Non-pigmented ciliary epithelial cell (primary cell): ENCODE results near the gene FMOD.
"Not testable (repeated sequence)": the region's sequence is repeated elsewhere in the genome, so short reads cannot be mapped to it uniquely, and the experiment has no call there.

Source experiments
- DNase-seq: peaks from one replicate; pipeline ENCODE4 v3.0.0-alpha.2; 2010; ENCODE audit warnings: low read depth

Gene FMOD

DNA sequence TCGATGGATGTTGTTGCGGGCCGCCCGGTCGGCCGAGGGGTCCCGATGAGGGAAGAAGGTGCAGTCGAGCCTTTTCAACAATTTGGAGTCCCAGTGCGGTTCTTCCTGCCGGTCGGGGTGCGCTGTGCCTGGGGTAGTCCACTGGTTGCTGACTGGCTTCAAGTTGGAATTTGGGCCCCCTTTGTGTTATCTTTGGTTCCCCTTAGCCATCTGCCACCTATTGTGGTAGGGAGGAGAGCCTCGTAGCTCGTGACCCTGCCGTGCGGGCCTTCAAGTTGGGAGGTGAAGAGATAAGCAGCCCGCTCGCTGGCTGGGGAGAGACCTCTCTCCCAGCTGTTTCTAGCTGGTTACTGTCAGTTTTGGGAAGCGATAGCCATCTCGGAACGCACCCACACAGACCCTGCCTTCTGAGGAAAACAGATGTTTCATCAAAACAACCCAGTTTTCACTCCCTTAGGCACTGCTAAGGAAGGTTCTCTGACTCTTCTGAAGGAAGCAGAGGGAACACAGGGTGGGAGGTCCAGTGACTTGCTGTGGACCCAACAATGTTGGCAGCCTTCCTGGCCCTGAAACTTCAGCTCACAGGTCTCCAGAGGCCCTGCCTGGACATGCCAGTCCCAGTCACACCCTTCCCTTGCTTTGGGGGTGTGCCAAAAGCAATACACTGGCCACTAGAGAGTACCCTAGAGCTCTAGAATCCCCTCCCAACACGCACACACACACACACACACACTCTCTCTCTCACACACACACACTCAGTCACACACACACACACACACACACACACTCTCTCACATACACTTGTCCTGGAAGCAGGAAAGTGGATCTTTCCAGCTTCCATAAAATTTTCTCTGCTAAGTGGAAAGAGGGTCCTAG is 44.6 kb downstream of the FMOD start:
- no peak for DNase-seq

- DNase-seq = no peak
Observed at GRCh38 chr1:203305809-203306088, 45.2 kb downstream of the FMOD start.

DNA sequence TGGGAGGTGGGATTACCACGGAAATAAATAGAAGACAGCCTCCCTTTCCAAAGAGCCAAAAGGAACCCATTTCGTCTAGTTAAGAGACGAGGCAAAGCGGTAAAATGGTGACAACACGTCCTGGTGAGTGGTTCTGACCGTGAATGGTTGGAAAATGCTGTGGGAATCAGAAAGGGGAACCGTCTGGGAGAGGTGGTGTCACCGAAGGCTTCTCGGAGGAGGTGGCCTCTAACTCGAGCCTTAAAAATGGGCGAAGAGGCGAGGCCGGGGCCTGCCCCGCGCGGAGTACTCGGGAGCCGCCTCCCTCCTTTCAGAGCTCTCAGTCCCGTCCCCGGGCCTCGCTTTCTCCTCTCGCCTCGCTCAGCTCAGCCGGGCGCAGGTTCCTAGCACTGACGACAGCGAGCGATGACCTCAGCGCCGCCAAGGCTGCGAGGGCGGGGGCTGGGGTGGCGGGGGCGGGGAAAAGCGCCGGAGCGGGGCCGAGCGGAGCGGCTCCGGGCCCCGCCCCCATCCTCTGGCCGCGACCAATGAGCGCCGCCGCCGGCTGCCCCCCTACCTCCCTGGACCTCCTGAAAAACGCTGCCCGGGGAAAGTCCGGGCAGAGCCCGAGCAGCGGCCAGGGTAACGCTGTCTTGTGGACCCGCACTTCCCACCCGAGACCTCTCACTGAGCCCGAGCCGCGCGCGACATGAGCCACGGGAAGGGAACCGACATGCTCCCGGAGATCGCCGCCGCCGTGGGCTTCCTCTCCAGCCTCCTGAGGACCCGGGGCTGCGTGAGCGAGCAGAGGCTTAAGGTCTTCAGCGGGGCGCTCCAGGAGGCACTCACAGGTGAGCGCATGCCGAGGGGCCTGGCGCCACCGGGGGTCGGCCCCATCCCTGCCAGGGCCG is 45.8 kb downstream of the FMOD start, which contains the start of gene BTG2:
Gene BTG2 (plus strand): TSS at position 601 of the 890 bp plus-strand sequence. CDS start 88 bp downstream, at position 689.
- DNase-seq = no peak

- no peak for DNase-seq
Observed at GRCh38 chr1:203304391-203304918, 46.5 kb downstream of the FMOD start.

- DNase-seq = no peak
Observed at GRCh38 chr1:203302894-203303293, 48.0 kb downstream of the FMOD start.

DNA sequence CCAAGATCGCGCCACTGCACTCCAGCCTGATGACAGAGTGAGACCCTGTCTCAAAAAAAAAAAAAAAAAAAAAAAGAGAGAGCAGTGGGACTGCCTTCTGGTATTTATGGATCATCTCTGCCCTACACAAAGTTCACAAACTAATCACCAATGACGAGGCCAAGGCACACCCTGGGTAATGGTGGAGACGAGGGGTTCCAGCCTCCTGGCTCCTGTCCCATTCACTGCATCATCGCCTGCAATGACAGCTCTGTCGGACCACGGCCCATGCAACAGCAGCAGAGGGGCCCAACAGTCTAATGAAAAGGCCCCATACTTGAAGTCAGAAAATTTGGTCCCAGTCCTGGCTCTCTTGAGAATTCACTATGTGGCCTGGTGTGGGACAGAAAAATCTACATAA is 48.5 kb downstream of the FMOD start:
- no peak for DNase-seq

- DNase-seq = no peak
Observed at GRCh38 chr1:203301331-203301668, 49.6 kb downstream of the FMOD start.

DNA sequence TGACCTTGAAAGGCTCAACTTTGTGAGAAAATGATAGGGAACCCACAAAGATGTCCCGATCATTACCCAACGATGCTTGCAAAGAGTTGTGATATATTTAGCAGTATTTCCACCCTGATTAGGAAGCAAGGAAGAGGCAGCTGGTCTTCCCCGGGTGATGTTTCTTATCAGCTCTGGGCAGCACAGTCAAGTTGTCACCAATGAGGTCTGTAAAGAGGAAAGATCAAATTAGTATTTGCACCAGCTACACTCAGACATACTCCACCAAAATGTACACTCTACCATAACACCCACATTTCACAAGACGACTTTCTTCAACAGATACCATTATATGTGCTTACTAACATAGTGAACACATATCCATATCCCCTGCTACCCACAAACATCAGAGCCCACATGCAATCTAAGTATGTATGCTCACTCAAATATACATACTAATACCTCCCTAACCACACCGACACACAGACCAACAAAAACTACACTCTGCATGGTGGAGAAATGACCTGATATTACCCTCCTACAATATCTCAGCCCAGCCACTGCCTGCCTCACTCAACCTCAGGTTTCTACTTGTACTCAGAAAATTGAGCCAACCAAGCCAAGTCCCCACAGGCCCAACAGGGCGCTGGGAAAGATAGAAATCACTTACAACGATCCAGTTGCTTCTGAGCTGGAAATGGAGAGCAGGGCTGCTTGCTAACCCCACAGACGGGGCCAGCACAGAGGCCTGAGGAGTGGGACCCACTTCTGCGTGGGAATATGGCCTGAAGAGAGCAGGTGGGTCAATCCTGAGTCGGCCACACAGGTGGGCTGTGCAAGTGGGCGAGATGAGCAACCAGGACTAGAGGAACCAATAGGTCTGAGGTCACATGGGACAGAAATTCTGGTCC is 50.2 kb downstream of the FMOD start:
- DNase-seq = no peak

DNA sequence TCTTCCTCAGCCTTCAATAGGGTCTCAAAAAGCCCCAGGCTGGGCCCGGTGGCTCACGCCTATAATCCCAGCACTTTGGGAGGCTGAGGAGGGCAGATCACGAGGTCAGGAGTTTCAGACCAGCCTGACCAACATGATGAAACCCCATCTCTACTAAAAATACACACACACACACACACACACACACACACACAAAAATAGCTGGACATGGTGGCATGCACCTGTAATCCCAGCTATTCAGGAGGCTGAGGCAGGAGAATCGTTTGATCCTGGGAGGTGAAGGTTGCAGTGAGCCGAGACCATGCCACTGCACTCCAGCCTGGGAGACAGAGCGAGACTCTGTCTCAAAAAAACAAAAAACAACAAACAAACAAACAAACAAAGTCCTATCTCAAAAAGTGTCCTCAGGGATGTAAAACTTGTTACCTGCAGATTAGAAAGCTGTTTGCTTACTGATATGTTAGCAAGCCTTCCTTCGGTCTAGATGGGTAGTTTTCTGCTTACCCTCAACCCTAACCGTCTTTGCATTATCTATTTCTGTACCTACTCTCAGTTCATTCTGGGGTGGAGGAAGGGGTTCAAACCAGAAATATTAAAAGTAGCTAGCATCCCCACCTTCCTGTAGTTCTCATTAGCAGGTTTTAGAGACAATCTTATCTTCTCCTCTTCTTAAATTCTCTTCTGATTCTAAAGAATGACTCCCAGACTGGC is 51.0 kb downstream of the FMOD start:
- not testable (repeated sequence) for DNase-seq

GRCh38 chr1:203299169-203299568 is 51.8 kb downstream of the FMOD start:
- DNase-seq = no peak

DNA sequence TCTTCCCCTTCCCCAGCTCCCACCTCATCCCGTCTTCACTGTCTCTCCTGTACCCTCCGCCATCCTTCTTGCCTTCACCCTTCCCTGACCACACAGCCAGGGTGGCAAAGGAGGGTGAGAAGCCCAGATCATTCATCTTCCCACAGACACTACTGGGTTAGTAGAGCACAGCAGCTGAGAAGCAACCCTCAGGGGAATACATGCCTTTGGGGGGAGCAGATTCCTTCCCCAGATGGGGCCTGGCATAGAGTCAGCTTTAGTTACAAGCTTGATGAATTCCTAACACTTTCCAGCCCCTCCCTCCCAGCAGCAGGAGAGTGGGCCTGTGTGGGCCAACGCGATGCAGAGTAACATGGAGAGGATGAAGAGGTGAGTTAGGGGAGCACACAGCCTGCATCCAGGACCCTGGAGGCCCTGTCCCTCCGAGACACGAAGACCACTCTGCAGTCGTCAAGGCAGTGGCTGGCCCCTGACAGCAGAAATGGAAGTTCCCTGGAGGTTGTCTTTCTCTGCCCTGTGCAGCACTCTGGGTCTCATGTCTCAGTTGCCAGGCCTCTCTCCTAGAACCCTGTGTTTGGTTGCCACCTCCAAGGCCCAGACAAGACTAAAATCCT is 54.4 kb downstream of the FMOD start:
- no peak for DNase-seq

- no peak for DNase-seq
Observed at GRCh38 chr1:203295796-203296195, 55.1 kb downstream of the FMOD start.

DNA sequence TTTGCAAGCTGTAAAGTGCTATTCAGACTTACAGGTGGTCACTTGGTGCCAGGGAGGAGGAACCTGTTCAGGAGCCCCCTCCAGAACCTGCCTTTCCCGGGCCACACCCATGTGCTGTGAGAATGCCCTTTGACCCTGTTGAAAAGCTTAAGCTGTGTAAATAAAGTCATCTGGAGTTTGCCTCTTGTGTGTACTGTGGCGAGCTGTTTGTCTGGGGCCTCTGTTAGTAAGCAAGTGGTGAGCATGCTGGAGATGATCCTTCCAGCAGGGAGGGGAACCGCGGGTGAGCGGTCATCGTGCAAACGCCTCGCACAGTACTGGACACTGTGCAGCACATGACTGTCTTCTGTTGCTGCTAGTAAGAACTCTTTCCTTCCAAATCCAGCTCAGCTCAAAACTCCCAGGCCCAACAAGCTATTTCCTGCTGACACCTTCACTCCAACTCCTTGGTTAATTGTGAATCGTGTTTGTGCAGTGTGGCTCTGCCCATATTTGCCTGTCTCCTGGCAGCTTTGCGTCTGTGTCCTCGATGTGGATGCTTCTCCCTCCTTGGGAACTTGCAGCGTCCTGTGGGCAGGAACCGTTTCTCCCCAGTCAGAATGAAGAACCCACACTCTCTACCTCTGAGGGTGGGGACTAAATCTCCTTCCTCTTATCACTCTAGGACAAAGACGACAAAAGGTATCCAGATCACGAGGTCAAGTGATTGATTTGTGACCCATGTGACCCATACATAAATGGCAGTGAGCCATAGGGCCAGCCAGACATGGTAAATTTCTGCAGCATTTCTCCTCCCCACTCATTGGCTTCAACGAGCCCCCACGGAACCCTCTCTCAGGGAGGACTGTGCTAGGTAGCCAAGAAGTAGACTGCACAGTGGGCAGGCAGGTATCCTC is 59.5 kb downstream of the FMOD start:
- no peak for DNase-seq
